ENCODE results near the gene DPP6. TPM values are rescaled to one million over a fixed set of nuclear protein-coding genes. Genes with fewer than 3 reads are reported as not detected.
"Not testable (repeated sequence)": the region's sequence is repeated elsewhere in the genome, so short reads cannot be mapped to it uniquely, and the experiment has no call there.

The DPP6 gene
- total RNA-seq, 1 experiment from 2014 or later: 1.1 TPM

DNA sequence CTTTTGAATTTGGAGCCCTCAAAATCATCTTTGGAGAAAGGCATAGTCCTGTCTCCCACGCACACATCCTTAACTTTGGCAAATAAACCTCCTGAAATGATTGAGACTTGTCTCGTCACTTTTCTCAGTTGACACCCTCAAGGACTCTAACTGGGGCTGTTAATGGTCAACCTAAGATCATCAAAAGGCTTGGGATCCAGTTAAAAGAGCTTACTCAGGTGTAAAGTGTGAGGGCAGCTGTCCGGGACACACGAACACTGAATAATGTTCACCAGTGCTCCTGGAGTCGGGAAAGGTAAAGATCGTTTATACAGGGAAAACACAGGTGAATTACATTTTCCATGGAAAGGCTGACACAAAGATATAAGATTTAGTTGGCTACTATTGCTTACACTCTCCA lies 866.1 kb downstream of the DPP6 start:
- Histone ChIP-seq H3K36me3 (replicated peaks; ENCODE audit: control insufficient read depth, insufficient read depth, low read length) (no peaks in the 10 kb centered on the region), H3K4me3 (ENCODE audit: insufficient read depth, low read depth, low read length) (no peak overlapping the region), H3K27me3 (ENCODE audit: control insufficient read depth, insufficient read depth, low read length) (peaks cover 3% of the 10 kb centered on the region; the same call in 1 of the 2 replicates)
- DNase-seq: no peak

DNA sequence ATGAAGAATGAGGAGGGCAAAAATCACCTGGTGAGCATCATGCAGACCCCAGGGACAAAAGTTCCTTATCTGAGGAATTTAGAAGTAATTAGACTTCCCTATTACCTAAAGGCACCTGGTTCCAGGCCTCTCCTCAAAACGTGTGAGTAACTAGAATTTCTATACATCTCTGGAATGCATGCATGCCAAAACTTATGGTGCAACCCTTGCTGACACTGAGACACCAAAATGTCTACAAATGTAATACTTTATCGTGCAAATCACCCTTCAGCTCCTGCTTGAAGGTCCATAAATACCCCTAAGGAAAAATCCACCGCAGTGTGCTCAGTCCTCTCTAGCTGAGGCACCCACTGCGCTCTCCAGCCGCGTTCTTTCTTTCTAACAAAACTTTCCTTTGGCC lies 866.5 kb downstream of the DPP6 start:
- Histone ChIP-seq H3K4me3 (ENCODE audit: insufficient read depth, low read depth, low read length) (no peak overlapping the region), H3K27me3 (ENCODE audit: control insufficient read depth, insufficient read depth, low read length) (peaks cover 3% of the 10 kb centered on the region; the same call in 1 of the 2 replicates), H3K36me3 (replicated peaks; ENCODE audit: control insufficient read depth, insufficient read depth, low read length) (no peaks in the 10 kb centered on the region)
- DNase-seq: no peak

DNA sequence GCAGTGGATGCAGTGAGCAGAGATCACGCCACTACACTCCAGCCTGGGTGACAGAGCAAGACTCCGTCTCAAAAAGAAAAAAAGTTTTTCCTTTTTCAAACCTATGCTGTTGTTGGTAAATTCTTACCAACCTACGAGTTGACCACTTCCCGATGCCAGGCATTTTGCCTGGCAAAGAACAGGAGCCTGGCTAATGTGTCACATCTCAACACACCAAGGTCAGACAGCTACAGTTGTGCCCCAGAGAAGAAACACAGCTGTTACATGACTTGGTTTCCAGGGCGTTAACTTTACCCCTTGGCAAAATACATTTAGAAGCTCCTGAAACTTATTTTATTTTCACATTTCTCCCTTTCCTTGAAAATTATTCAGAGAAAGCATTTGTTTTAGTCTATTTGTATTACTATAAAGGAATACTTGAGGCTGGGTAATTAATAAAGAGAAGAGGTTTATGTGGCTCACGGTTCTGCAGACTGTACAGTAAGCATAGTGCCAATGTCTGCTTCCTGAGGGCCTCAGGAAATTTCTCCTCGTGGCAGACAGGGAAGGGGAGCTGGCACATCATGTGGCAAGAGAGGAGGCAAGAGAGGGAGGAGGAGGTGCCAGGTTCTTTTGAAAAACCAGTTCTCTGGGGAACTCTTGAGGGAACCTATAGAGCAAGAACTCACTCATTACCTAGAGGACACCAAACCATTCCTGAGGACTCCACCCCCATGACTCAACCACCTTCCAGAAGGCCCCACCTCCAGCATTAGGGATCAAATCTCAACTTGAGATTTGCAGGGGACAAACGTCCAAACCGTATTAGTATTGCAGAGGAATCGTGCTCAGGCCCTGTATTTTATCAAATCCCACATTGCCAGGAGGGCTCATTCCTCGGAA lies 867.4 kb downstream of the DPP6 start:
- Histone ChIP-seq H3K4me3 (ENCODE audit: insufficient read depth, low read depth, low read length) (no peak overlapping the region), H3K36me3 (replicated peaks; ENCODE audit: control insufficient read depth, insufficient read depth, low read length) (no peaks in the 10 kb centered on the region), H3K27me3 (ENCODE audit: control insufficient read depth, insufficient read depth, low read length) (no peaks in the 10 kb centered on the region)
- DNase-seq: no peak

DNA sequence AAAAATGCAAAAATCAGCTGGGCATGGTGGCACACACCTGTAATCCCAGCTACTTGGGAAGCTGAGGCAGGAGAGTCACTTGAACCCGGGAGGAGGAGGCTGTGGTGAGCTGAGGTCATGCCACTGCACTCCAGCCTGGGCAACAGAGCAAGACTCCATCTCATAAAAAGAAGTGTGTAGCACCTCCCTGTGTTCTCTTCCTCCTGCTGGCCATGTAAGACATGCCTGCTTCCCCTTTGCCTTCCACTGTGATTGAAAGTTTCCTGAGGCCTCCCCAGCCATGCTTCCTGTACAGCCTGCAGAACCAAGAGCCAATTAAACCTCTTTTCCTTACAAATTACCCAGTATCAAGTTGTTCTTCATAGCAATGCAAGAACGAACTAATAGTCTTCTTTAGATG lies 870.3 kb downstream of the DPP6 start:
- H3K36me3 ChIP-seq (replicated peaks; ENCODE audit: control insufficient read depth, insufficient read depth, low read length); DNase-seq; H3K4me3 ChIP-seq (ENCODE audit: insufficient read depth, low read depth, low read length); H3K27me3 ChIP-seq (ENCODE audit: control insufficient read depth, insufficient read depth, low read length): not testable (repeated sequence)

DNA sequence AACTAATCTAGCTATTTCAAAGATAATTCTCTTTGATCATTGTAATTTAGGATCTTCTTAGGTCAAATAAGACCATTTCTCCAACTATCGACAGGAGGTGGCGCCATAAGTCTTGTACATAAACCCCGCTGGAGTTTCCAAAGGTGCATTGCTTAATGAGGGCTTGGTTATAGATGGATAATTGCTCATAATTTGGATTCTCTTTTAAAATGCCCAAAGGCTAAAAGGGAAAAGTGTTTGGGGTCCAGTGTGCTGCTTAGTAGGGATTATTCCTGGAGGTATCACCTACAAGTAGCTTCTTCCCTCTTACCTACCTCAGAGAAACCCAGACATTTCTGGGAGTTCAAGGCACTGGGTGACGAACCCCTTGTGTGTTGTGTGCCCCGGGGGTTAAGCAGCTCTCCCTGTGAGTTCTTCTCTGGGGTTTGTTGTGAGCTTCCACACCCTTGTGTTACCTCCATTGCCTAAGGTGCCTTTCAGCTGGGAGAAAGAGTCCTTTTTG lies 875.5 kb downstream of the DPP6 start:
- peak; percentile 65 for DNase-seq
- no peak overlapping the region for H3K4me3 ChIP-seq (ENCODE audit: insufficient read depth, low read depth, low read length)
- H3K36me3 ChIP-seq (replicated peaks; ENCODE audit: control insufficient read depth, insufficient read depth, low read length): no peaks in the 10 kb centered on the region
- no peaks in the 10 kb centered on the region for H3K27me3 ChIP-seq (ENCODE audit: control insufficient read depth, insufficient read depth, low read length)

DNA sequence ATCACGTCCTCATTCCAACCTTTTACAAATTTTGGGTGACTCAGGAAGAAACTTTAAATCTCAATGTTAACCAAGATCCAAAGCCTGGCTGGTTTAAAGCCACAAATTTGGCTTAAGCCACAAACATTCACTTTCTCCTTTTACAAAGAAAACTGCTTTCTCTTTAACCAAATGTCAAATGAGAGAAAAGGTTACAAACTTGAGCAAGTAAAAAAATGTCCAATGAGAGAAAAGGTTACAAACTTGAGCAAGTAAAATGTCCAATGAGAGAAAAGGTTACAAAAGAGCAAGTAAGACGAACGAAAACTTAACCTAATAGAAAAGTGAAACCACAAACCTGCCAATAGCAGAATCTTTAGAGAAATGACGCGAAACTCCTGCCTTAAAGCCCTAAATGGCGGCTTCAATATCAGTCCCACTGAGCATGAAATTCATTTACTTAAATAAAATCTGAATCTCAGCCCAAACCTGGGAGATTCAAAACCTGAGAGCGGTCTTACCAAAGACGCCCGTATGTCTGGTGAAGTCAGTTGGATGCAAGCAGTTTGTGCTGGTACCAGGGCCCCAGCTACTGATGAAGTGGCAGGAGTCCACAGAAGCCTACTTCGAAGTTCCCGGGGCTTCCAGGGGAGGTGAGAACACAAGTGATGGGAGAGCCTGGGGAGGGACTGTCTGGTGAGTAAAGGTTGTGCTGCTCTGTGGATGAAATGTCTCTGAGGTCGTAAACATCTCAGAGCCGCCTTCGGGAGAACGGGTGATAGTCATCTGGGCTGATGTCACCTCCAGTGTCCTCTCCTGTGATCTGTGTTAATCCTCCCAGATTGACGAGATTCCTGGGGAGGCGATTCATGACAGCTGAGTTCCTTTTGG lies 876.2 kb downstream of the DPP6 start:
- Histone ChIP-seq H3K27me3 (ENCODE audit: control insufficient read depth, insufficient read depth, low read length) (no peaks in the 10 kb centered on the region), H3K36me3 (replicated peaks; ENCODE audit: control insufficient read depth, insufficient read depth, low read length) (no peaks in the 10 kb centered on the region), H3K4me3 (ENCODE audit: insufficient read depth, low read depth, low read length) (no peak overlapping the region)
- no peak for DNase-seq

DNA sequence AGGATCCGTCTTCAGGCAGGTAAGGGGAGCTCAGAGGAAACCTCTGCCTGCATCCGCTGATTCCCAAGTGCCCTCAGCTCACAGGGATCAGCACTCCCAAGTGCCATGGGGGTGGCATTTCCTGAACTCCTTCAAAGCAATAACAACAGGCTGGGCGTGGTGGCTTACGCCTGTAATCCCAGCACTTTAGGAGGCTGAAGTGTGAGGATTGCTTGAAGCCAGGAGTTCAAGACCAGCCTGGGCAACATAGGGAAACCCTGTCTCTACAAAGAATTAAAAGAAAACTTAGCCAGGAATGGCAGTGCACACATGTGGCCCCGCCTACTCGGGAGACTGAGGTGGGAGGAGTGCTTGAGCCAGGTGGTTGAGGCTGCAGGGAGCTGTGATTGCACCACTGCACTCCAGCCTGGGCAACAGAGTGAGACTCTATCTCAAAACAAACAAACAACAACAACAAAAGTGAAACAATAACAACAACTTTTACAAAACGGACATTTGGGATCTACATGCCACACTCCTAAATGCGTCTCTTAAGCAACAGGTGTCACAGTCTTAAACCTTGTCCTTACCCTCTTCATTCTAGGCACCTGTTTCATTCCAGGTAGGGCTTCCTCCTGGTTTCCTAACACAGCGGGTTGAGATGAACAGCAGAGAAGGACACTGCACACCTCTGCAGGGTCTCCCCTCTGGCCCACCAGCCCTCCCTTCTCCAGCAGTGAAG lies 877.0 kb downstream of the DPP6 start:
- DNase-seq: no peak
- no peak overlapping the region for H3K4me3 ChIP-seq (ENCODE audit: insufficient read depth, low read depth, low read length)

DNA sequence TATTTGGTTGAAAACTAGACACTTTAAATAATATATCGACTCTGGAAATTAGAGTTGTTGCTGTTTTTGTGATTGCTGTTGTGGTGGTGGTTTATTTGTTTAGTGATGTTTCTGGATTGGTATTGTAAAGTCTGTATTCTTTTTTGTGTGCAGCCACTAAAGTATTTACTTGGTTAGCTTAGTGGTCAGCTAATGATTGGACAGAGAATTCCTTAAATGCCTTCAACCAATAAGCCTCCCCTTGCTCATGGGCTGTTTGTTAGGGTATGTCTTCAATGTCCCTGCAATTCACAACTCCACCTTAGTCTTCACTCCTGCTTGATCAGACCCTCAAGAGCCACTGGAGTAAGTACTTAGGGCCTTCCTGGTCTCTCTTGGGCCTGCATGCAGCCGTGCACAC lies 879.7 kb downstream of the DPP6 start:
- Histone ChIP-seq H3K27me3 (ENCODE audit: control insufficient read depth, insufficient read depth, low read length) (no peaks in the 10 kb centered on the region), H3K4me3 (ENCODE audit: insufficient read depth, low read depth, low read length) (no peak overlapping the region), H3K36me3 (replicated peaks; ENCODE audit: control insufficient read depth, insufficient read depth, low read length) (no peaks in the 10 kb centered on the region)
- DNase-seq: no peak

More for the DNA sequence above, 877.0 kb downstream of the DPP6 start:
- Histone ChIP-seq H3K36me3 (replicated peaks; ENCODE audit: control insufficient read depth, insufficient read depth, low read length) (no peaks in the 10 kb centered on the region), H3K27me3 (ENCODE audit: control insufficient read depth, insufficient read depth, low read length) (no peaks in the 10 kb centered on the region)

DNA sequence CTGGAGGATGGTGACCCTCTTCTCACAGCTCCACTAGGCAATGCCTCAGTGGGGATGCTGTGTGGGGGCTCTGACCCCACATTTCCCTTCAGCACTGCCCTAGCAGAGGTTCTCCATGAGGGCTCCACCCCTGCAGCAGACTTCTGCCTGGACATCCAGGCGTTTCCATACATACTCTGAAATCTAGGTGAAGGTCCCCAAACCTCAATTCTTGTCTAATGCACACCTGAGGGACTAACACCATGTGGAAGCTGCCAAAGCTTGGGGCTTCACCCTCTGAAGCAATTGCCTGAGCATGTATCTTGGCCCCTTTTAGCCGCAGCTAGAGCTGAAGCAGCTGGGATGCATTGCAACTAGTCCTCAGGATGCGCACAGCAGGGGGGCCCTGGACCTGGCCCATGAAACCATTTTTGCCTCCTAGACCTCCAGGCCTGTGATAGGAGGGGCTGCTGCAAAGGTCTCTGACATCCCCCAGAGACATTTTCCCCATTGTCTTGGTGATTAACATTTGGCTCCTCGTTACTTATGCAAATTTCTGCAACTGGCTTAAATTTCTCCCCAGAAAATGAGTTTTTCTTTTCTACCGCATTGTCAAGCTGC lies 882.3 kb downstream of the DPP6 start:
- H3K36me3 ChIP-seq (replicated peaks; ENCODE audit: control insufficient read depth, insufficient read depth, low read length); H3K4me3 ChIP-seq (ENCODE audit: insufficient read depth, low read depth, low read length); DNase-seq; H3K27me3 ChIP-seq (ENCODE audit: control insufficient read depth, insufficient read depth, low read length): not testable (repeated sequence)

DNA sequence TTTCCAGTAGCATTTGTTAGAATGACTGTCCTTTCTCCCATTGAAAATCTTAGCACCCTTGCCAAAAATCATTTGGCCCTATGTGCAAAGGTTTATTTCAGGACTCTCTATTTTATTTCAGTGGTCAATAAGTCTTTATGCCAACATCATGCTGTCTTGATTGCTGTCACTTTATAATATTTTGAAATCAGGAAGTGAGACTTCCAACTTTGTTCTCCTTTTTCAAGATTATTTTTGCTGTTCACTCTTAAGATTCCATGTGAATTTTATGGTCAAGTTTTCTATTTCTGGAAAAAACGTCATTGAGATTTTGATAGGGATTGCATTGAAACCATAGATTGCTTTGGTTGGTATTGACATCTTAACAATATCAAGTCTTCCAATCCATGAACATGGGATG lies 885.6 kb downstream of the DPP6 start:
- no peaks in the 10 kb centered on the region for H3K27me3 ChIP-seq (ENCODE audit: control insufficient read depth, insufficient read depth, low read length)
- no peak for DNase-seq
- H3K4me3 ChIP-seq (ENCODE audit: insufficient read depth, low read depth, low read length): no peak overlapping the region
- no peaks in the 10 kb centered on the region for H3K36me3 ChIP-seq (replicated peaks; ENCODE audit: control insufficient read depth, insufficient read depth, low read length)

DNA sequence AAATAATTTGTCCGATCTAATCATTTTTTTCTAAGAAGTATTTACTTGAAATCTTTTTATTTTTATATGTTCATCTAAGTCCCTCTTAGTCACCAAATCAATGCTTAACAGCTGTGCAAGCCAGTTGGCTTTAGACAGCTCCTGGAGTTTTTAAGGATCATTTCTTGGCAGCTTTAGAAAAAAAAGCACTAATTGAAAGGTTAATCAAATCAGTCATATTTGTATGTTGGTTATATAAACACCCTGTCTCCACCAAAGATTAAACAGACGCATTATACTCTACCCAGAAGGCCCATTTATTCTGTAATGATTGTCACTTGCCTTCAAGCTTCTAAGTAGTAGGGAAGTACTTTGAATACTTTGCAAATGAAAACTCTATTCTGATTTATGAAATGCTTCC lies 890.5 kb downstream of the DPP6 start:
- no peaks in the 10 kb centered on the region for H3K27me3 ChIP-seq (ENCODE audit: control insufficient read depth, insufficient read depth, low read length)
- peaks cover 5% of the 10 kb centered on the region for H3K36me3 ChIP-seq (replicated peaks; ENCODE audit: control insufficient read depth, insufficient read depth, low read length)
- DNase-seq: no peak
- no peak overlapping the region for H3K4me3 ChIP-seq (ENCODE audit: insufficient read depth, low read depth, low read length)
